ENCODE measurements around the gene ARHGEF9.
"Not testable (repeated sequence)": the region's sequence is repeated elsewhere in the genome, so short reads cannot be mapped to it uniquely, and the experiment has no call there.

Gene ARHGEF9

DNA sequence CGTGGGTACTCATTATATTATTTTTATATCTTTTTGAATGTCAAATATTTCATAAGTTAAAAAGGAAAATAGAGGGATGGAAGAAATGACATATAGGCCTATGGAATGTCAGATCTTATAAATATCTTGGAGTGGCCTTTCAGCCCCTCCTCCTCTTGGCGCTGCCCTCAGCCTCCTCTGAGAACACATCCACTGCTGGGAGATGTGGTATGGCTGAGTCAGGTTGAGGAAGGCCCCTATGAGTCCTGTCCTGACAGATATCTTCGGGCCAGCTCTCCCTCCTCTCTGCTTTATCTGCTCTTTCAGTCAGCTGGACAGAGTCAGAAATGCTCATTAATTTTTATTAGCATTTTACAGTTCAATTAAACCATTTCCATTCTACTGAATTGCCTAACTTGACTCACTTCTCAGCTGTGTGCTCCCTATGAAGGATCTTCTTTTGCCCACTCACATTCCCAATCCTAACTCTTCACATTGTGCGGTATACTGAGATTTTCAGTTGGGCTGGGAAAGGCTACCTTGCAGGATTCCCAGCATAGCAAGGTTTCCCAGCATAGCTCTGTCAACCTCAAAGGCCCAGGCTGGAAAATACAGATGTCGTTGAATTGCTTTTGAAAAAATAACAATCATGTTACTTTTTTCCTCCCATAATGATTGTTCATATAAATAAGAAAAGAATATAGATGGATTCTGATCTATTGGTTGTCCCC is 128.0 kb downstream of the ARHGEF9 start:
- DNase-seq, result peak; percentile 19

DNA sequence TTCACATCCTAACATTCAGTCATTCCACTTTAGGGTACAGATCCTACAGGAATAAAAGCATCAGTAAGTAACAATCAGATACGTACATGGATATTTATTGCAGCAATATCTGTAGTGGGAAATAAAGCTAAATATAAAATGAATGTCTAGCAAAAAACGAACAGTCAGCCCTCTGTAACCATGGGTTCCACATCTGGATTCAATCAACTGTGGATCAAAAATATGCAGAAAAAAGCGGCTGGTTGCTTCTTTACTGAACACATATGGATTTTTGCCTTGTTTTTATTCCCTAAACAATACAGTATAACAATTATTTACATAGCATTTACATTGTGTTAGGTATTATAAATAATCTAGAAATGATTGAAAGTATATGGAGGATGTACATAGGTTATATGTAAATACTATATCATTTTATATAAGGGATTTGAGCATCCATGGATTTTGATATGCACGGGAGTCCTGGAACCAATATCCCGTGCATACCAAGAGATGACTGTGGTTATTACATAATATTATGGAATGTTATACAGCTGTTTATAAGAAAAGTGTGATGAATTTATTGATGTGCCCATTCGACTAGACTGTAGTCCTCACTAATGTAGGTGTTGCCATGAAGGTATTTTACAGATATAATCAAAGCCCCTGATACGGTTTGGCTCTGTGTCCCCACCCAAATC is 132.8 kb downstream of the ARHGEF9 start:
- peak; percentile 15 for DNase-seq

DNA sequence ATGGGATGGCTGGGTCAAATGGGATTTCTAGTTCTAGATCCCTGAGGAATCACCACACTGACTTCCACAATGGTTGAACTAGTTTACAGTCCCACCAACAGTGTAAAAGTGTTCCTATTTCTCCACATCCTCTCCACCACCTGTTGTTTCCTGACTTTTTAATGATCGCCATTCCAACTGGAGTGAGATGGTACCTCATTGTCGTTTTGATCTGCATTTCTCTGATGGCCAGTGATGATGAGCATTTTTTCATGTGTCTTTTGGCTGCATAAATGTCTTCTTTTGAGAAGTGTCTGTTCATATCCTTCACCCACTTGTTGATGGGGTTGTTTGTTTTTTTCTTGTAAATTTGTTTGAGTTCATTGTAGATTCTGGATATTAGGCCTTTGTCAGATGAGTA is 139.3 kb downstream of the ARHGEF9 start:
- not testable (repeated sequence) for DNase-seq

DNA sequence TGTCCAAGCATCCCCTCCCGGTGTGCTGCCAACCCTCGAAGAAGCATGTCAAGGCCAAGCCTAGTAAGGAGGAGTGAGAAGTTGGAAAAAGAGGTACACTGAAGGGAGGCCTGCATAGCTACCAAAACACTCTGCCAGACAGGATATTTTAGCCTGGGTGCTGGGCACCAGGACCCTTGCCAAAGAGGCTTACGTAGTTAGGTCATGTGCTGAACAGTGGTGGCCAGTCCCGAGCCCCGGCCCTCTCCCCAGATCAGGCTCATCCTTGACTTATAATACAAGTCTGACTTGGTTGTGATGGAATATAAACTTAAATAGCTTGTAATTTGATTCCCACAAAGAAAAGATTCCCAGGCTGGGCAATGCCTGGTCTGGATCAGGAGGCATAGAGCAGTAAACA is 149.3 kb downstream of the ARHGEF9 start:
- no peak for DNase-seq

DNA sequence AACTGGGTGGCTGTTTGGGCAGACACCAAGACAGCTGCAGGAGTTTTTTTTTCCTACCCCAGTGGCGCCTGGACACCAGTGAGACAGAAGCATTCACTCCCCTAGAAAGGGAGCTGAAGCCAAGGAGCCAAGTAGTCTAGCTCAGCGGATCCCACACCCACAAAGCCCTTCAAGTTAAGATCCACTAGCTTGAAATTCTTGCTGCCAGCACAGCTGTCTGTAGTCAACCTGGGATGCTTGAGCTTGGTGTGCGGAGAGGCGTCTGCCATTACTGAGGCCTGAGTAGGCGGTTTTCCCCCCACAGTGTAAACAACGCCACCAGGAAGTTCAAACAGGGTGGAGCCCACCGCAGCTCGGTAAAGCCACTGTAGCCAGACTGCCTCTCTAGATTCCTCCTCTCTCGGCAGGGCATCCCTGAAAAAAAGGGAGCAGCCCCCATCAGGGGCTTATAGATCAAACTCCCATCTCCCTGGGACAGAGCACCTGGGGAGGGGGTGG is 171.4 kb downstream of the ARHGEF9 start:
- no peak for DNase-seq

DNA sequence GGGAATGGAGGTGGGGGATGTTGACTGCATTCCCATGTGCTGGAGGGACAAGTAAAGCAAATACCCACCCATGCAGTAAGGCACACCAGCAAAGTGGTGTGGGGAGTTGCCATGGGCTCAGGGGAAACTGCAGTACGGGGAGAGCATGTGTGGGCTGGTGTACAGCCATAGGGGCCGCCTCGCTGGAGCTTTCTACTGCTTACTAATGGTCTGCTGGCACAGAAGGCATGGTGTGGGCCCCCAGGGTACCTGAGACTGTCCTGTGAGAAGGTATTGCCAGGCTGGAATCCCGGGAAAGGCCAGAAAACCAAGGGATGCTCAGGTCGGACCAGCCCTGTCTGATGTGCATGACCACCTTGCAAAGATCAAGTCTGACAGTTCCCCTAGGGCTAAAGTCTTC is 199.1 kb downstream of the ARHGEF9 start:
- no peak for DNase-seq
